OCI-LY7 (cell line): ENCODE measurements around the gene VEGFC.

Experiments used
- CTCF ChIP-seq: fragments of 200-600 bp; sonication (generic); conservative IDR thresholded peaks from 2 replicates; pipeline ENCODE4 v1.5.1; 2014; ENCODE audit warnings: mild to moderate bottlenecking, antibody characterized with exemption, low read length, moderate library complexity, mixed read lengths
- EZH2phosphoT487 ChIP-seq: fragments of 200-600 bp; sonication (generic); IDR thresholded peaks from 2 replicates; pipeline ENCODE4 v1.6.1; 2018; ENCODE audit warnings: low read depth, borderline replicate concordance, mild to moderate bottlenecking, mixed run types, antibody characterized with exemption, low read length, moderate library complexity, mixed read lengths

GRCh38 chr4:176758731-176759130, 34.0 kb downstream of the VEGFC start:
- no peak for TF ChIP-seq CTCF
- no peak for TF ChIP-seq EZH2phosphoT487
